MM.1S (cell line): ENCODE measurements around the gene KRTAP10-9.
"Not testable (repeated sequence)": the region's sequence is repeated elsewhere in the genome, so short reads cannot be mapped to it uniquely, and the experiment has no call there.

Source experiments
- DNase-seq: peaks from one replicate; pipeline ENCODE4 v3.0.0-alpha.2; 2015
- H2AFZ ChIP-seq: fragments of 300-600 bp; sonication (generic); 2 replicates; pipeline ENCODE4 v1.6.0; 2016; ENCODE audit warnings: antibody characterized with exemption, low read length
- H3F3A ChIP-seq: fragments of 300-600 bp; sonication (generic); 2 replicates; pipeline ENCODE4 v1.6.1; 2016; ENCODE audit warnings: mild to moderate bottlenecking, antibody characterized with exemption, low read length, moderate library complexity, mixed read lengths; ENCODE audit not compliant: insufficient read depth
- H3K27ac ChIP-seq: fragments of 300-600 bp; sonication (generic); 2 replicates; pipeline ENCODE4 v1.5.1; 2016; ENCODE audit warnings: mild to moderate bottlenecking, low read length
- H3K27me3 ChIP-seq: fragments of 300-600 bp; sonication (generic); replicated peaks from 2 replicates; pipeline ENCODE4 v1.6.0; 2016; ENCODE audit warnings: low read length; ENCODE audit not compliant: insufficient read depth
- H3K36me3 ChIP-seq: fragments of 300-600 bp; sonication (generic); replicated peaks from 2 replicates; pipeline ENCODE4 v1.6.1; 2016; ENCODE audit warnings: mild to moderate bottlenecking, low read length, mixed read lengths; ENCODE audit not compliant: insufficient read depth
- H3K4me1 ChIP-seq: fragments of 300-600 bp; sonication (generic); 2 replicates; pipeline ENCODE4 v1.6.1; 2016; ENCODE audit warnings: low read length, mixed read lengths
- H3K4me2 ChIP-seq: fragments of 300-600 bp; sonication (generic); 2 replicates; pipeline ENCODE4 v1.6.0; 2016; ENCODE audit warnings: low read depth, low read length
- H3K4me3 ChIP-seq: fragments of 300-600 bp; sonication (generic); 2 replicates; pipeline ENCODE4 v1.5.1; 2016; ENCODE audit warnings: low read length, mixed read lengths
- H3K79me2 ChIP-seq: fragments of 300-600 bp; sonication (generic); 2 replicates; pipeline ENCODE4 v1.6.1; 2016; ENCODE audit warnings: mixed run types, low read length, mixed read lengths
- H3K9ac ChIP-seq: fragments of 300-600 bp; sonication (generic); 2 replicates; pipeline ENCODE4 v1.6.1; 2016; ENCODE audit warnings: low read length, mixed read lengths
- H3K9me2 ChIP-seq: fragments of 300-600 bp; sonication (generic); replicated peaks from 2 replicates; pipeline ENCODE4 v1.6.1; 2016; ENCODE audit warnings: mild to moderate bottlenecking, low read length, mixed read lengths; ENCODE audit not compliant: insufficient read depth
- H3K9me3 ChIP-seq: fragments of 300-600 bp; sonication (generic); replicated peaks from 2 replicates; pipeline ENCODE4 v1.6.1; 2016; ENCODE audit warnings: mild to moderate bottlenecking, low read length, mixed read lengths; ENCODE audit not compliant: insufficient read depth
- H4K20me1 ChIP-seq: fragments of 300-600 bp; sonication (generic); 2 replicates; pipeline ENCODE4 v1.6.1; 2016; ENCODE audit warnings: mild to moderate bottlenecking, low read length, moderate library complexity, mixed read lengths; ENCODE audit not compliant: insufficient read depth
- EZH2 ChIP-seq: fragments of 300-600 bp; sonication (generic); optimal IDR thresholded peaks from 2 replicates; pipeline ENCODE3; 2017; ENCODE audit warnings: low read depth, mild to moderate bottlenecking, antibody characterized with exemption, low read length, mixed read lengths
- EZH2phosphoT487 ChIP-seq: fragments of 300-600 bp; sonication (generic); IDR thresholded peaks from 2 replicates; pipeline ENCODE4 v1.6.1; 2018; ENCODE audit warnings: antibody characterized with exemption, low read length
- TF ChIP-seq, protein P1 (sequence below): fragments of 300-600 bp; sonication (generic); IDR thresholded peaks from 2 replicates; pipeline ENCODE4 v1.5.1; 2016; ENCODE audit warnings: antibody characterized with exemption, low read length, mixed read lengths

KRTAP10-9 gene

DNA sequence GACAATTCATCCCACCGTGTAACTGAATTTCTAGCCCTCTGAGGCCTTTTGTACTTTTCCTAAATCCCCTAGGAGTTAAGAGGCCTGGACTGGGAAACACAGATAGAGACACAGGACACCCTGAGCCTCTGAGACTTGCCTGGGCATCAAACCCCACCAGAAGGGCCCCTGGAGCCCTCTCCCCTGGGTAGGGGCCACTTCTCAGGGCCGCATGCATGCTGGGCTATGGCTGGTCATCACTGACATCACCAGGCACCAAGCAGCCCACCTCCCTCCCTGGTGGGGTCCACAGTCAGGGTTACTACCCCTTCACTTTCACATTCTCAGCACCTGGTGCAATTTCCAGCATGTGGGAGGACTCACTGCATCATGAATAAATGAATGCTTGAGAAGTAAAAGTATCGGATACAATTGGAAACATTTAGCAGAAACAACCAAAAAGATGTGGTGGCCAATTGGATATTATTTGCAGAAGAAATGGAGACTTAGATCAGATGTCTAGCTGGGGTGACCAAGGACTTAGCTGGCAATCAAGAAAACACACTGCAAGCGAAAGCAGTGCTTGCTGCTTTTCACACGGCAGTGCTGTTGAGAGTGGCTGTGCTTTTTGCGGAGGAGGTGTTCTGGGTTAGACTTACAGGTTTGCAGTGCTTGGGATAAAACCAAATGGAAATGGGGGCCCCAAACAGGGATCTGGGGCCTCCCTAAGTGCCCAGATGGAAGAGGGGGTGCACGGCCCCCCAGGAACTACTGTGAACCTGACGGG, 27.4 kb upstream of the KRTAP10-9 start:
- H3K36me3 ChIP-seq = no peaks in the 10 kb centered on the region
- no peak overlapping the region for H2AFZ ChIP-seq
- no peaks in the 10 kb centered on the region for H3F3A ChIP-seq
- H3K79me2 ChIP-seq = no peaks in the 10 kb centered on the region
- peaks cover 84% of the 10 kb centered on the region for H3K27me3 ChIP-seq
- no peak overlapping the region for H3K27ac ChIP-seq
- H3K9me3 ChIP-seq = no peaks in the 10 kb centered on the region
- no peaks in the 10 kb centered on the region for H3K4me1 ChIP-seq
- TF ChIP-seq EZH2phosphoT487 (no peak), EZH2 (no peak)
- TF ChIP-seq, protein P1, sequence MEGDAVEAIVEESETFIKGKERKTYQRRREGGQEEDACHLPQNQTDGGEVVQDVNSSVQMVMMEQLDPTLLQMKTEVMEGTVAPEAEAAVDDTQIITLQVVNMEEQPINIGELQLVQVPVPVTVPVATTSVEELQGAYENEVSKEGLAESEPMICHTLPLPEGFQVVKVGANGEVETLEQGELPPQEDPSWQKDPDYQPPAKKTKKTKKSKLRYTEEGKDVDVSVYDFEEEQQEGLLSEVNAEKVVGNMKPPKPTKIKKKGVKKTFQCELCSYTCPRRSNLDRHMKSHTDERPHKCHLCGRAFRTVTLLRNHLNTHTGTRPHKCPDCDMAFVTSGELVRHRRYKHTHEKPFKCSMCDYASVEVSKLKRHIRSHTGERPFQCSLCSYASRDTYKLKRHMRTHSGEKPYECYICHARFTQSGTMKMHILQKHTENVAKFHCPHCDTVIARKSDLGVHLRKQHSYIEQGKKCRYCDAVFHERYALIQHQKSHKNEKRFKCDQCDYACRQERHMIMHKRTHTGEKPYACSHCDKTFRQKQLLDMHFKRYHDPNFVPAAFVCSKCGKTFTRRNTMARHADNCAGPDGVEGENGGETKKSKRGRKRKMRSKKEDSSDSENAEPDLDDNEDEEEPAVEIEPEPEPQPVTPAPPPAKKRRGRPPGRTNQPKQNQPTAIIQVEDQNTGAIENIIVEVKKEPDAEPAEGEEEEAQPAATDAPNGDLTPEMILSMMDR = no peak
- H3K4me2 ChIP-seq = no peak overlapping the region
- no peaks in the 10 kb centered on the region for H3K9me2 ChIP-seq
- H3K9ac ChIP-seq = no peak overlapping the region
- no peaks in the 10 kb centered on the region for H4K20me1 ChIP-seq
- DNase-seq = no peak
- H3K4me3 ChIP-seq = no peak overlapping the region

DNA sequence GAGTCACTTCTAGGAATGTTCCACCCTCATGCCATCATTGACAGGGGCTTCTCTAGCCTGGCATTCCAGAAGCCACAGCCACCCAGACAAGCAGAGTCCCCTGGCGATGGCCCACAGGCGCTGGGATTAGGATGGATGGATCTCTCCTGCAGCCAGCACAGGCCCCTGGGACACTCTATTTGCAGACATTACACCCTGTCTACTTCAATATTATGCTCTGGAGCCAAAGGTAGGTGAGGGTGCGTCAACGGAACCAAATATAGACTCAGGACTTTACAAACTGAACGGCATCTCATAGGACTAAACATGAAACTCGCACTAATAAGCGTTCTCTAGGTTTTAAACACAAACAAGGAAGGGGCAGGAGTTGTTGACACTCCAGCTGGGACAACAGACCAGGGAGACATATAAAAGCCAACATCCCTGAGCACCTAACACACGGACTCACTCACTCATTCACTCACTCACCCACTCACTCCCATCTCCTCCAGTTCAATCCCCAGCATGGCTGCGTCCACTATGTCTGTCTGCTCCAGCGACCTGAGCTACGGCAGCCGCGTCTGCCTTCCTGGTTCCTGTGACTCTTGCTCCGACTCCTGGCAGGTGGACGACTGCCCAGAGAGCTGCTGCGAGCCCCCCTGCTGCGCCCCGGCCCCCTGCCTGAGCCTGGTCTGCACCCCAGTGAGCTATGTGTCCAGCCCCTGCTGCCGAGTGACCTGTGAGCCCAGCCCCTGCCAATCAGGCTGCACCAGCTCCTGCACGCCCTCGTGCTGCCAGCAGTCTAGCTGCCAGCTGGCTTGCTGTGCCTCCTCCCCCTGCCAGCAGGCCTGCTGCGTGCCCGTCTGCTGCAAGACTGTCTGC, 26.5 kb upstream of the KRTAP10-9 start, which contains the start of gene KRTAP10-7:
TSS of gene KRTAP10-7 (plus strand) at position 480 of the 861 bp plus-strand sequence. CDS start at position 505, 25 bp downstream.
- not testable (repeated sequence) for H3K4me2 ChIP-seq, H3K4me1 ChIP-seq, H3K9me2 ChIP-seq, H4K20me1 ChIP-seq, H3K4me3 ChIP-seq, H3K9ac ChIP-seq, H3K79me2 ChIP-seq, DNase-seq, H3K36me3 ChIP-seq, H3K9me3 ChIP-seq, H3K27ac ChIP-seq, H2AFZ ChIP-seq, H3F3A ChIP-seq
- H3K27me3 ChIP-seq = peaks cover 85% of the 10 kb centered on the region

DNA sequence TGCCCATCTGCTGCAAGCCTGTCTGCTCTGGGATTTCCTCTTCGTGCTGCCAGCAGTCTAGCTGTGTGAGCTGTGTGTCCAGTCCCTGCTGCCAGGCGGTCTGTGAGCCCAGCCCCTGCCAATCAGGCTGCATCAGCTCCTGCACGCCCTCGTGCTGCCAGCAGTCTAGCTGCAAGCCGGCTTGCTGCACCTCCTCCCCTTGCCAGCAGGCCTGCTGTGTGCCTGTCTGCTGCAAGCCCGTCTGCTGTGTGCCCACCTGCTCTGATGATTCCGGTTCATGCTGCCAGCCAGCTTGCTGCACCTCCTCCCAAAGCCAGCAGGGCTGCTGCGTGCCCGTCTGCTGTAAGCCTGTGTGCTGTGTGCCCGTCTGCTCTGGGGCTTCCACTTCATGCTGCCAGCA, 25.8 kb upstream of the KRTAP10-9 start:
- not testable (repeated sequence) for H4K20me1 ChIP-seq, H3K9ac ChIP-seq, H3F3A ChIP-seq, H3K9me3 ChIP-seq, DNase-seq, H3K4me2 ChIP-seq, H3K4me3 ChIP-seq, H2AFZ ChIP-seq, H3K9me2 ChIP-seq, H3K27ac ChIP-seq, H3K4me1 ChIP-seq, H3K79me2 ChIP-seq, H3K36me3 ChIP-seq
- H3K27me3 ChIP-seq = peaks cover 85% of the 10 kb centered on the region

DNA sequence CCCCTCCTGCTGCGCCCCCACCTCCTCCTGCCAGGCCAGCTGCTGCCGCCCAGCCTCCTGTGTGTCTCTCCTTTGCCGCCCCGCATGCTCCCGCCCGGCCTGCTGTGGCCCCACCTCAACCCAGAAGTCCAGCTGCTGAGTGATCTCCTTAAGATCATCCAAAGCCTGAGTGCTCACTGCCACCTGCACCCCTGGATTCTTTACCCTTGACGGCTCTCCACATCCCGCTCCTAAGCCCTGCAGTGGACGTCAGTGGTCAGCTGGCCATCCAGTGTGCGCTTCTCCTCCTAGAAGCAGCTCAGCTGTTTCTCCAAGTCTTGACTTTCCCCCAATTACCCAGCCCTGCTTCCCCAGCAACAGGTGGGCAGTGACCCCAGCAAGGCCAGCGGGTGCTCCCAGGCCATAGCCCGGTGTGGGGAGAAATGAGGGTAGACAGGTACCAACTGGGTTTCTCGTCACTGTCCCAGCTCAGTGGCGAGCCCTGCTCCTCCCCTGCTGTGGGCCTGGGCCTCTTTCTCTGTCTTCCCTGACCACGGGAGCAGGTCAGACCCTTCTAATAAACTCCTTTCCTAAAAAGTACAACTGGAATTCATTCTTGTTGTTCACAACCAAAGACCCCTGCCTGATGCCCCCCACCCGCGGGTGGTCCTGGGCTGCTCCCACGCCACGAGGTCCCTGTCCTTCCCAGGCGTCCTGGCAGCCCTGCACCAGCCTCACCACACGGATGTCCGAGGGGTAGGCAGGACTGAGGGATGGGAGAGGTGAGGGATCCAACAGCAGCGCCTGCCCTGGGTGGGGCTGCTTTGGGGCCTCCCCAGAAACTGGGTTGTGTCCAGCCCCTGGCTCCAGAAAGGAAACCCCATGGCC, 25.1 kb upstream of the KRTAP10-9 start:
- no peak for DNase-seq
- no peaks in the 10 kb centered on the region for H3K36me3 ChIP-seq
- TF ChIP-seq EZH2 (no peak), EZH2phosphoT487 (no peak)
- TF ChIP-seq, protein P1 = no peak
- no peak overlapping the region for H2AFZ ChIP-seq
- peaks cover 85% of the 10 kb centered on the region for H3K27me3 ChIP-seq
- no peaks in the 10 kb centered on the region for H3F3A ChIP-seq
- H3K4me1 ChIP-seq = no peaks in the 10 kb centered on the region
- no peak overlapping the region for H3K27ac ChIP-seq
- no peaks in the 10 kb centered on the region for H3K79me2 ChIP-seq
- H3K4me2 ChIP-seq = no peak overlapping the region
- H3K4me3 ChIP-seq = no peak overlapping the region
- H3K9me3 ChIP-seq = no peaks in the 10 kb centered on the region
- H3K9ac ChIP-seq = no peak overlapping the region
- no peaks in the 10 kb centered on the region for H4K20me1 ChIP-seq
- no peaks in the 10 kb centered on the region for H3K9me2 ChIP-seq
